CD4-positive, CD25-positive, alpha-beta regulatory T cell (primary cell): Measurements from ENCODE around the gene B4GALNT4. TPM values are rescaled to one million over a fixed set of nuclear protein-coding genes. Genes with fewer than 3 reads are reported as not detected.
A peak's percentile ranks its signal among the peaks of the same experiment; 100 is the strongest.
"Not testable (repeated sequence)": the region's sequence is repeated elsewhere in the genome, so short reads cannot be mapped to it uniquely, and the experiment has no call there.

Experiments used
- ATAC-seq, 2 donors: fragments of 150-1000 bp; cut with Tn5 transposase; one replicate each; pipeline ENCODE4 v1.10.0; 2021; ENCODE audit warnings: low read depth in 2 of 2, moderate number of reproducible peaks in 2 of 2, moderate library complexity in 1 of 2
- DNase-seq, 3 donors: peaks; one replicate each; pipeline versions ENCODE4 v3.0.0 to v3.0.0-alpha.2; 2012 to 2022; ENCODE audit warnings: mixed read lengths in 1 of 3
- H3K27ac ChIP-seq: one replicate; pipeline ENCODE4 v1.7.0; 2013; ENCODE audit warnings: mild to moderate bottlenecking, low read length; ENCODE audit not compliant: insufficient read depth, poor library complexity, severe bottlenecking
- H3K27me3 ChIP-seq: one replicate; pipeline ENCODE4 v1.7.0; 2013; ENCODE audit warnings: low read length; ENCODE audit not compliant: control insufficient read depth, insufficient read depth
- H3K36me3 ChIP-seq: one replicate; pipeline ENCODE4 v1.7.0; 2013; ENCODE audit warnings: mild to moderate bottlenecking, low read length, moderate library complexity; ENCODE audit not compliant: control insufficient read depth, insufficient read depth
- H3K4me1 ChIP-seq: 2 replicates; pipeline ENCODE4 v1.7.0; 2013; ENCODE audit warnings: mild to moderate bottlenecking, low read length; ENCODE audit not compliant: insufficient read depth, control insufficient read depth, poor library complexity, severe bottlenecking
- H3K4me3 ChIP-seq: one replicate; pipeline ENCODE4 v1.7.0; 2013; ENCODE audit warnings: low read depth, mild to moderate bottlenecking, low read length, moderate library complexity
- H3K9me3 ChIP-seq, 2 experiments: 1 replicate in 1 of 2; 2 replicates in 1 of 2; pipeline ENCODE4 v1.7.0; 2013; ENCODE audit warnings: low read length in 2 of 2, mild to moderate bottlenecking in 1 of 2, moderate library complexity in 1 of 2; ENCODE audit not compliant: control insufficient read depth in 2 of 2
- H3K27ac Mint-ChIP-seq, 3 donors: one replicate each; pipeline ENCODE4 v1.8.0; 2020 to 2022; ENCODE audit warnings: mild to moderate bottlenecking in 3 of 3, mixed read lengths in 3 of 3, moderate library complexity in 2 of 3
- H3K27me3 Mint-ChIP-seq: one replicate; pipeline ENCODE4 v1.8.0; 2022; ENCODE audit warnings: mild to moderate bottlenecking, mixed read lengths
- H3K36me3 Mint-ChIP-seq: one replicate; pipeline ENCODE4 v1.8.0; 2020; ENCODE audit warnings: mixed read lengths
- H3K4me1 Mint-ChIP-seq, 4 donors: one replicate each; pipeline ENCODE4 v1.8.0; 2020 to 2022; ENCODE audit warnings: mixed read lengths in 4 of 4, mild to moderate bottlenecking in 1 of 4
- H3K4me3 Mint-ChIP-seq, 4 donors: one replicate each; pipeline ENCODE4 v1.8.0; 2020 to 2022; ENCODE audit warnings: mild to moderate bottlenecking in 4 of 4, mixed read lengths in 4 of 4, moderate library complexity in 3 of 4
- H3K9me3 Mint-ChIP-seq, 7 donors: one replicate each; pipeline ENCODE4 v1.8.0; 2020 to 2022; ENCODE audit warnings: mixed read lengths in 7 of 7, mild to moderate bottlenecking in 3 of 7, moderate library complexity in 2 of 7
- polyA plus RNA-seq, 4 donors: library from polyadenylated mRNA; unstranded; fragments of 300-500 nt; fragmentation: Illumina TruSeq; gene quantifications; one replicate each; pipeline ENCODE4 v1.2.3, GENCODE V29; 2021
- total RNA-seq: library from RNA; stranded (reverse); gene quantifications from one replicate; pipeline ENCODE4 v1.2.3, GENCODE V29; 2022

Gene B4GALNT4
- total and polyA plus RNA-seq, 5 donors from 2014 or later: 0.99 TPM; not detected in 4

DNA sequence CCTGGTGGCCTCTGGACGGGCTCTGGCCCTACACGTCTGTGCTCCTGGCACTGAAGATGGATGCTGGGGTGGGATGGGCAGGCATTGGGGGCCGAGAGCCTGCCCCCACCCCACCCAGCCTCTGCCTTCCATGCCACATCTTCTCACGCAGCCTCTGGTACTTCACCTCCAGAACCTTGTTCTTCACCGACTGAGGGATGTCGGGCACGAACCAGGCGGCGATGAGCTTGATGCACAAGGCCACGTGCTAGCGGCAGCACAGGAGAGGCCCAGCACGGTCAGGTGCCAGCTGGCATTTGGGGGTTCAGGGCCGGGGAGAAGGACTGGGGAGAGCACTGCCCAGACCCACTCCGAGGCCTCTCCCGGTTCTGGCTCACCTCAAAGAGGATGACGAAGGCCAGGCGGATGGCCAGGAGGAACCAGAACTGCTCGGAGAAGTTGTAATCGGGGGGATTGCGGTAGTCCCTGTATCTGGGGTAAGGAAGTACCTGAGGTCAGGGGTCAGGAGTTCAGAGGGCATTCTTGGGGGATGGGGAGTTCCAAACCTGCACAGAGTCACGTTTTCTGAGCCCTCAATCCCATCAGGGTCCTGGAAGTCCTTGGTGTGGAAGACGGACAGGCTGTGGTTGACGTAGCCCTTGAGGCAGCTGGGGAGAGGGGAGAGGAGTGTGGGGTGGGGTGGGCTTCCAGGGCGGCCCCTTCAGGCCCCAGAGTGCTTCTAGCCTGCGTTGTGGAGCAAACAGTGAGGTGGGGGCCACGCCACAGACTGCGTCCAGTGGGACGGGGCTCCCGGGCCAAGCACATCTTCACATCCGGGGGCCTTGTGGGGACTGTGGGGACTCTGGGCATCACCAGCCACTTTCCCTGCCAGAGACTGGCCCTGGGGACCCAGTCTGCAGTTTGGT is 49.3 kb downstream of the B4GALNT4 start:
- Mint-ChIP-seq H3K36me3 (peaks cover 7% of the 10 kb centered on the region), H3K9me3 (no peaks in the 10 kb centered on the region), H3K4me1 (peaks cover 0 to 21% (median 10%) of the 10 kb centered on the region in 4 donors), H3K4me3 (peak overlapping the region; percentile 52 to 87 (median 74)), H3K27ac (peak overlapping the region in 1 of 3 donors; percentile 36), H3K27me3 (no peaks in the 10 kb centered on the region)
- H3K27me3 ChIP-seq: no peaks in the 10 kb centered on the region
- H3K27ac ChIP-seq: no peak overlapping the region
- ATAC-seq: no peak
- H3K4me1 ChIP-seq: peaks cover 25% of the 10 kb centered on the region
- DNase-seq: no peak
- no peaks in the 10 kb centered on the region for H3K9me3 ChIP-seq
- H3K36me3 ChIP-seq: no peaks in the 10 kb centered on the region
- no peak overlapping the region for H3K4me3 ChIP-seq

DNA sequence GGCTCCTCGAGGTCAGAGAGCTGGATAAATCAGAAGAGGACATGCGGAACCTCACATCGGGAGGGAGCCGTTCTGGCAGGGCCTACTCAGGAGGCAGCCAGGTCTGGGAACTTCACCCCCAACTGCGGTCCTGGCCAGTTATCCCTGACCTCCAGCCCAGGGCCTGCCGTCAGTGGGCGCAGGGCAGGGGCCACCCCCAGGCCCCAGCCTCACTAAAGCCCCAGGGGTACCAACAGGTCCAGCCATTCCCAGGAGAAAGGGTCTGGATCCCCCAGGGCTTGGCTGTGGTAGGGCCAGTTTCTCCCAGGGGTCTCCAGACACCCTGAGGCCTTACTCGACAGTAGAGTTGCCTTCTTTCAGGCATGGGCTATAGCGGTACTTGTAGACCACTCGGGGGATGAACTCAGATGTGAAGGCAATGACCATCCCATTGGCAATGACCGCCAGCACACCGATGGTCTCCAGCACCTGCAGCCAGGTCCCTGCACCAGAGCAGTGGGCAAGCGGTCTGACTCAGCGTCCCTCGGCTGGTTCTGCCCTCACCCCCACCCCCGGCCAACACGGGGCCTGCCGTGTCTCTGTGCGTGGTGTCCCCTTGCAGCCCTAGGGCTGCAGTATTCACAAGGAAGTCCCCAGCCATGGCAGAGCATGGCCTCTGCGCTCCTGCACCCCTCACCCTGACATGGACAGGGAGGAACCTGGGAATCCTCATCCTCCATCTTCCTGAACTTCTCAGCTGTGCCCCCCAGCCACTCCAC is 50.1 kb downstream of the B4GALNT4 start:
- no peaks in the 10 kb centered on the region for H3K27me3 ChIP-seq
- H3K27ac ChIP-seq: no peak overlapping the region
- H3K4me3 ChIP-seq: no peak overlapping the region
- H3K36me3 ChIP-seq: no peaks in the 10 kb centered on the region
- peak overlapping the region; percentile 39 to 87 (median 57) for H3K4me3 Mint-ChIP-seq
- no peaks in the 10 kb centered on the region for H3K9me3 Mint-ChIP-seq
- no peaks in the 10 kb centered on the region for H3K27me3 Mint-ChIP-seq
- ATAC-seq (no peak), DNase-seq (no peak)
- H3K27ac Mint-ChIP-seq: peak overlapping the region in 2 of 3 donors; percentile 9 to 36
- peaks cover 18% of the 10 kb centered on the region for H3K4me1 ChIP-seq
- H3K9me3 ChIP-seq: no peaks in the 10 kb centered on the region
- H3K36me3 Mint-ChIP-seq: peaks cover 8% of the 10 kb centered on the region
- peaks cover under 1 to 18% (median 8%) of the 10 kb centered on the region in 4 donors for H3K4me1 Mint-ChIP-seq

DNA sequence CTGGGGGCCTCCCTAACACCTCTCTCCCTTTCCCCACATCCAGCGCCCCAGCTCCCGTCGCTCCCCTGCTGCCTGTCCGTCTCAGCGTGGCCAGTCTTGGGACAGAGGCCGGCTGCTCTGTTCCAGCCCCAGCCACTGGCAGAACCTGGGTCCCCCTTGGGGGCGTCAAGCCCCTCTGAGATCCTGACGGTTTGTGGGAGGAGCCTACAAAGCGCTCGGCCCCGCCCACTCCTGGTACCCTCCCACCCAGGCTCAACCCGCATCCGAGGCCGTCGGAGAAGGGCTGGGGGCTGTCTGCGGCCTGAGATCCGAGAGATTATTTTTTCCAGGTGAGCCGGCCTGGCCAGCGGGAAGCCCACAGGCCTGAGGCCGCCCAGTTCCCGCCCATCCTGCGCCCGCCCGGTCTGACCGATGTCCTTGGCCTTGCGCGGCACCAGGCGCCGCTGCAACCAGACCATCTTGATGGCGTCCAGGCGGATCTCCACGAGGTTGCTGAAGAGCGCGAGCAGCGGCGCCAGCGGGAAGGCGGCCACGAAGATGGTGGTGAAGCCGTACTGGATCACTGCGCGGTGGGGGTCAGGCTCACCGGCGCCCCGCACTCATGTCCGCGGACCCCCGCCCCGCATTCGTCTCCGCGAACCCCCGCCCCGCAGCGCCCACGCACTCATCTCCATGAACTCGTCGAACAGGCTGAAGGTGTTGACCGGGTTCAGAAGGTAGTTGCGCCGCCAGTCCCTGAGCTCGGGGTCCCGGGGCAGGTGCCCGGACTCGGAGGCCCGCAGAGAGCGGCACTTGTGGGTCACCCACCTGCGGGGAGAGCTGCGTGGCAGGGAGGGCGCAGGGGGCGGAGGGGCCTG is 51.0 kb downstream of the B4GALNT4 start:
- peak overlapping the region in 1 of 4 donors; percentile 46 for H3K4me3 Mint-ChIP-seq
- no peak for ATAC-seq
- H3K27ac ChIP-seq: no peak overlapping the region
- H3K36me3 ChIP-seq: no peaks in the 10 kb centered on the region
- no peaks in the 10 kb centered on the region for H3K9me3 ChIP-seq
- peaks cover 2 to 10% (median 6%) of the 10 kb centered on the region in 4 donors for H3K4me1 Mint-ChIP-seq
- H3K4me1 ChIP-seq: peaks cover 12% of the 10 kb centered on the region
- DNase-seq: no peak
- no peaks in the 10 kb centered on the region for H3K27me3 ChIP-seq
- no peaks in the 10 kb centered on the region for H3K27me3 Mint-ChIP-seq
- H3K36me3 Mint-ChIP-seq: peaks cover 9% of the 10 kb centered on the region
- peaks cover 0 to 3% (median 0%) of the 10 kb centered on the region in 7 donors for H3K9me3 Mint-ChIP-seq
- H3K27ac Mint-ChIP-seq: no peak overlapping the region
- H3K4me3 ChIP-seq: no peak overlapping the region

DNA sequence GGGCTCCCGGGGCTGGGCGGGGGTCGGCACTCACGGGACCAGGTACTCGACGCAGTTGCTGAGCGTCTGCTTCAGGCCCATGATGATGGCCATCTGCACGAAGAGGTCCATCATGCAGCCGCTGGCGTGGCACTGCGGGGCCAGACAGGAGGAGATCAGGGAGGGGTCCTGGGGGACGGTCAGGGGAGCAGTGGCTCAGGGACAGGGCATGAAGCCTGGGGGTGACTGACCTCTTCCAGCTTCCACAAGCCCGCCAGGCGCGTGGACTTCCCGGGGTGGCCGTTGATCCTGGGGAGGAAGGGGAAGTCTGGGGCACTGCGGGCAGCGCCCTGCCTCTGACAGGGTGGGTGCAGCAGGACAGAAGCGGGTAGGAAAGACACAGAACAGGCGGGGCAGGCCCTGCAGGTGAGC is 51.6 kb downstream of the B4GALNT4 start:
- H3K36me3 Mint-ChIP-seq: peaks cover 12% of the 10 kb centered on the region
- no peak overlapping the region for H3K27ac Mint-ChIP-seq
- H3K27me3 Mint-ChIP-seq: no peaks in the 10 kb centered on the region
- DNase-seq (no peak), ATAC-seq (no peak)
- Histone ChIP-seq H3K36me3 (no peaks in the 10 kb centered on the region), H3K27ac (no peak overlapping the region), H3K4me3 (no peak overlapping the region), H3K9me3 (no peaks in the 10 kb centered on the region), H3K27me3 (no peaks in the 10 kb centered on the region), H3K4me1 (peaks cover 6% of the 10 kb centered on the region)
- peaks cover 0 to 4% (median 0%) of the 10 kb centered on the region in 7 donors for H3K9me3 Mint-ChIP-seq
- peaks cover 0 to 6% (median 3%) of the 10 kb centered on the region in 4 donors for H3K4me1 Mint-ChIP-seq
- no peak overlapping the region for H3K4me3 Mint-ChIP-seq

DNA sequence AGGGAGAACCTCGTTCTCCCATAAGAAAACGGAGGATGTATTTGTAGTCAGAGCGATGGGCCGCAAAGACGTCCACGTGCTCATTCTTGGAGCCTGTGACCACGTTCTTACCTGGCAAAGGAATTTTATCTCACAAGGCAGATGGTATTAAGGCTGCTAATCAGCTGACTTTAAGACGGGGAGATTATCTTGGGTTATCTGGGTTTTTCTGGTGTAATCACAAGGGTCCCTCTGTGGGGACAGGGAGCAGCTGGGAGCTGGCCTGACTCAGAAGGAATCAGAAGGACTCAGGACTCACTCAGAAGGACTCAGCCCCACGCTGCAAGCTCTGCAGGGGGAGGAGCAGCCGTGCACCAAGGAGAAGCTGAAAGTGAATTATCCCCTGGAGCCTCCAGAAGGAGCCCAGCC is 53.0 kb downstream of the B4GALNT4 start:
- peaks cover 0 to 4% (median 0%) of the 10 kb centered on the region in 7 donors for H3K9me3 Mint-ChIP-seq
- peaks cover 12% of the 10 kb centered on the region for H3K36me3 Mint-ChIP-seq
- Histone ChIP-seq H3K4me3 (no peak overlapping the region), H3K27me3 (no peaks in the 10 kb centered on the region), H3K9me3 (no peaks in the 10 kb centered on the region), H3K27ac (no peak overlapping the region), H3K36me3 (peaks cover under 1% of the 10 kb centered on the region), H3K4me1 (no peaks in the 10 kb centered on the region)
- peak overlapping the region in 1 of 3 donors; percentile 8 for H3K27ac Mint-ChIP-seq
- no peak for ATAC-seq
- H3K27me3 Mint-ChIP-seq: no peaks in the 10 kb centered on the region
- H3K4me3 Mint-ChIP-seq: peak overlapping the region in 1 of 4 donors; percentile 31
- DNase-seq: no peak
- H3K4me1 Mint-ChIP-seq: peaks cover 0 to 6% (median under 1%) of the 10 kb centered on the region in 4 donors

DNA sequence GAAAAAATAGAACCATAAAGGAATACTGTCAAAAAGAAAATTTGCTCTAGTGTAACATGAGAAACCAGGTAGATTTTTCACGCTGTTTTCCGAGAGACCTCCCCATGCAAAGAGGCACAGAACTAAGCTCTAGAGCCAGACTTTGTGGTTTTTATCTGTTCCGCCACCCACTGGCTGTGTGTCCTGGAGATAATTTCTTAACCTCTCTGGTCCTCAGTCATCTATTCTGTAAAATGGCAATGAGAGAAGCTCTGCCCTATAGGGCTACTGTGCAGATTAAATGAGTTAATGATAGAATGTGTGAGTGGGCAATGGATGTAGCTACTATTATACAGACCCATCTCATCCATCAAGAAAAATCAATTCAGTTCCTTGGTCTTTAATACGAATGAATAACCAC is 54.9 kb downstream of the B4GALNT4 start:
- DNase-seq: no peak
- peaks cover 0 to 6% (median under 1%) of the 10 kb centered on the region in 4 donors for H3K4me1 Mint-ChIP-seq
- Histone ChIP-seq H3K27me3 (no peaks in the 10 kb centered on the region), H3K4me1 (no peaks in the 10 kb centered on the region), H3K9me3 (no peaks in the 10 kb centered on the region), H3K27ac (no peak overlapping the region), H3K36me3 (peaks cover 3% of the 10 kb centered on the region), H3K4me3 (no peak overlapping the region)
- H3K36me3 Mint-ChIP-seq: peaks cover 16% of the 10 kb centered on the region
- H3K27me3 Mint-ChIP-seq: no peaks in the 10 kb centered on the region
- H3K27ac Mint-ChIP-seq: no peak overlapping the region
- H3K9me3 Mint-ChIP-seq: peaks cover 0 to 4% (median 0%) of the 10 kb centered on the region in 7 donors
- ATAC-seq: no peak
- peak overlapping the region in 1 of 4 donors; percentile 66 for H3K4me3 Mint-ChIP-seq

DNA sequence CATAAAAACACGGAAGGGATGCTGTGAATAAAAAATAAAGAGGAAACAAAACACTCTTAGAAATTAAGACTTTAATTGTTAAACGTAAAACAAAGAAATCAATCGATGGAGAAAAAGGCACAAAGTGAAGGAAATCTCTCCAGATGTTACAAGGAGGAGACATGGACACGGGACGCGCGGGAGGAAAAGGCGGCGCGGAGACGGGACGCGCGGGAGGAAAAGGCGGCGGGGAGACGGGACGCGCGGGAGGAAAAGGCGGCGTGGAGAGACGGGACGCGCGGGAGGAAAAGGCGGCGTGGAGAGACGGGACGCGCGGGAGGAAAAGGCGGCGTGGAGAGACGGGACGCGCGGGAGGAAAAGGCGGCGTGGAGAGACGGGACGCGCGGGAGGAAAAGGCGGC is 55.5 kb downstream of the B4GALNT4 start:
- H3K4me1 Mint-ChIP-seq, H3K27me3 Mint-ChIP-seq, H3K4me1 ChIP-seq, H3K36me3 ChIP-seq, DNase-seq, H3K4me3 ChIP-seq, H3K9me3 ChIP-seq, ATAC-seq, H3K27me3 ChIP-seq, H3K27ac ChIP-seq, H3K27ac Mint-ChIP-seq, H3K9me3 Mint-ChIP-seq: not testable (repeated sequence)
- Mint-ChIP-seq H3K36me3 (peaks cover 16% of the 10 kb centered on the region), H3K4me3 (peak overlapping the region in 1 of 4 donors; percentile 66)
